Caco-2 (cell line): ENCODE data around the gene ARHGEF10L. TPM values are rescaled to one million over a fixed set of nuclear protein-coding genes. Genes with fewer than 3 reads are reported as not detected.

Experiments
- BruUV-seq: library from RNA; stranded (reverse); fragments of 400-500 nt; replicated peaks from 2 replicates; lab custom pipeline; 2021; lab: Mats Ljungman, UMichigan
- CTCF ChIA-PET: fragments of 300-600 bp; sonication (Branson Sonifier 250); formaldehyde crosslinking; loops from one replicate; lab custom pipeline; 2022; ENCODE audit warnings: antibody characterized with exemption; lab: Charles Lee
- POLR2A ChIA-PET: fragments of 300-600 bp; sonication (Branson Sonifier 250); formaldehyde crosslinking; loops from one replicate; lab custom pipeline; 2022; ENCODE audit warnings: antibody characterized with exemption; lab: Charles Lee
- DNase-seq, 2 experiments: peaks; one replicate each; pipeline versions ENCODE4 v3.0.0 to v3.0.0-alpha.2; 2020 to 2022
- H3K27me3 ChIP-seq: replicated peaks from 2 replicates; pipeline ENCODE4 v1.6.0; 2011; ENCODE audit warnings: low read length; ENCODE audit not compliant: control insufficient read depth, insufficient read depth
- H3K36me3 ChIP-seq: 2 replicates; pipeline ENCODE4 v1.5.1; 2011; ENCODE audit warnings: low read length; ENCODE audit not compliant: control insufficient read depth, insufficient read depth
- H3K4me1 ChIP-seq: fragments of 250-450 bp; sonication (Bioruptor Pico); 2 replicates; pipeline ENCODE4 v1.5.1; 2020; ENCODE audit warnings: mild to moderate bottlenecking
- H3K4me3 ChIP-seq: 2 replicates; pipeline ENCODE4 v1.5.1; 2011; ENCODE audit warnings: low read depth, mild to moderate bottlenecking, control low read depth, low read length
- H3K9me3 ChIP-seq: fragments of 250-450 bp; sonication (Bioruptor Pico); 2 replicates; pipeline ENCODE4 v1.5.1; 2020; ENCODE audit warnings: mild to moderate bottlenecking, moderate library complexity
- H3K27ac Mint-ChIP-seq: one replicate; pipeline ENCODE4 v1.8.0; 2022; ENCODE audit warnings: mixed read lengths; ENCODE audit not compliant: unreplicated experiment
- H3K27me3 Mint-ChIP-seq: one replicate; pipeline ENCODE4 v1.8.0; 2022; ENCODE audit warnings: mixed read lengths; ENCODE audit not compliant: insufficient read depth, unreplicated experiment
- H3K36me3 Mint-ChIP-seq: one replicate; pipeline ENCODE4 v1.8.0; 2022; ENCODE audit warnings: mild to moderate bottlenecking, mixed read lengths; ENCODE audit not compliant: insufficient read depth, unreplicated experiment
- H3K4me1 Mint-ChIP-seq: one replicate; pipeline ENCODE4 v1.8.0; 2022; ENCODE audit warnings: low read depth, mixed read lengths; ENCODE audit not compliant: unreplicated experiment
- H3K4me3 Mint-ChIP-seq: one replicate; pipeline ENCODE4 v1.8.0; 2022; ENCODE audit warnings: mild to moderate bottlenecking, moderate library complexity, mixed read lengths; ENCODE audit not compliant: unreplicated experiment
- H3K9me3 Mint-ChIP-seq: one replicate; pipeline ENCODE4 v1.8.0; 2022; ENCODE audit warnings: mixed read lengths; ENCODE audit not compliant: unreplicated experiment
- intact Hi-C: fragments of 100-400 bp; cut with micrococcal nuclease; formaldehyde crosslinking; loops from one replicate; pipeline ENCODE4 v1.10.0; 2022; ENCODE audit not compliant: unreplicated experiment
- total RNA-seq: library from RNA; stranded (reverse); gene quantifications from 2 replicates; pipeline ENCODE4 v1.2.3, GENCODE V29; 2022
- TF ChIP-seq, protein P1 (sequence below), 2 experiments: fragments of 200-600 bp in 1 of 2; IDR thresholded peaks; 1 replicate in 1 of 2; 2 replicates in 1 of 2; pipeline versions ENCODE4 v1.5.1 to v1.8.0; 2011 to 2022; ENCODE audit warnings: antibody characterized with exemption in 1 of 2, control low read depth in 1 of 2, inconsistent platforms in 1 of 2, low read depth in 1 of 2, low read length in 1 of 2, mild to moderate bottlenecking in 1 of 2, moderate library complexity in 1 of 2; ENCODE audit not compliant: insufficient read depth in 1 of 2, severe bottlenecking in 1 of 2, unreplicated experiment in 1 of 2

ARHGEF10L gene
- total RNA-seq, 1 experiment from 2014 or later, result 31.3 TPM

DNA sequence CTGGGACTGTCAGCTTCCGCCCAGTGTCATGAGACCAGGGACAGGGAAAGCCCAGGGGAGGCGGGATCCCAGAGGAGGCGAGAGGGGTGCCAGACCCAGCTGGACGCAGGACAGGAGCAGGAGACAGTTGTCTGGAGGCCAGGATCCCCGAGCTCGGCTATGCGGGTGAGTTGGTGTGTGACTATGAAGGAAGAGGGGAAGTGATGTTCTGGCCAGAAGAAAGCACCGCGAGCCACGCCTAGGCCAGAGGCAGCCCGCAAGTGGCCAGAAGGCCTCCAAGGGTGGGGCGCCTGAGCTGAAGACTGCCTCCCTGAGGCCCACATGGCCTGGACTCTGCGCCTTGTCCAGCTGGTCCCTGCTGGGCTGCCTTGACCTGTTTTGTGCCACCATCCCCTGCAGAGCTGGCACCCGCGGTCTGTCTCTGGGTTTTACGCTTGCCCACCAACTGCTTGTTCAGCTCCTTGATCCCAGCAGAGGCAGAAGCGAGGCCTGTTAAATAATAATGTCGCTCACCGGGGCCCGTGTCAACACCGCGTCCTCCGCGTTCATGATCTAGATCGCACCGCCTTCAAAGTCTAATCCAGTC is 130.5 kb downstream of the ARHGEF10L start:
- H3K36me3 Mint-ChIP-seq, result peaks cover 15% of the 10 kb centered on the region

DNA sequence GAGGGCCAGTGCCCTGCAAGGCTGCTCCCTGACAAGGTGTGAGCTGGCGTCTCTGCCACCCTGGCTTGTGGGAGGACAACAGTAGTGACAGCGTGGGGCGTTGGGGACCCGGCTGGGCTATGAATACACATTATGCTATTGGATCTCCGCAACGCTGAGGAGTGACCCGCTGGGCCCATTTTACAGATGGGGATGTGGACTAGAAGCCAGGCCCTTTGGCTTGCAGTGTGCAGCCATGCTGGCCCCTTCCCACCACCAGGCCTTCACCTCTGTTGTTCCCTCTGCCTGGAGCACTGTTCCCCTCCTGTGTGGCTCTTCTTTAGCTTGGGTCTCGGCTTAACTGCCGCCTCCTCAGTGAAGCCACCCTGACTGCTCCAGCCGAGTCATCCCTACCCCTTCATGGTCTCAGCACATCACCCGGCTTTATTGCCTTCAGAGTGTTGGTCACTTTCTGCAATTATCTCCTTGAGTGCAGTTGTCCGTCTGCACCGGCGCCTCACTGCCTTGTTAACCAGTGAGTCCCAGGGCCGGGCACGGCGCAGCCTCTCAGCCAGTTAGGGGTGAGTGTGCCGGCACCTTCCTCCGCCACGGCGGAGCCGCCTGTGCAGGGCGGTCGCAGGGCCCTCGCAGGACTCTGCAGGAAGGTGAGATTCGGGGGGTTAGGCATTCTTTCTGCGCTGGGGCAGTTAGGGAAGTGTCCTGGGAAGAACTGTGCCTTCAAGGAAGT is 131.3 kb downstream of the ARHGEF10L start:
- ChIA-PET CTCF (no interaction called here), POLR2A (no interaction called here)
- no peak for DNase-seq
- Histone ChIP-seq H3K4me1 (no peaks in the 10 kb centered on the region), H3K4me3 (no peak overlapping the region), H3K9me3 (no peaks in the 10 kb centered on the region), H3K36me3 (no peaks in the 10 kb centered on the region), H3K27me3 (no peaks in the 10 kb centered on the region)
- no peak overlapping the region for H3K27ac Mint-ChIP-seq
- BruUV-seq, result no TSS peak
- H3K9me3 Mint-ChIP-seq, result no peaks in the 10 kb centered on the region
- intact Hi-C loops, result no loop called here
- H3K27me3 Mint-ChIP-seq, result no peaks in the 10 kb centered on the region
- no peak overlapping the region for H3K4me3 Mint-ChIP-seq
- H3K4me1 Mint-ChIP-seq, result no peaks in the 10 kb centered on the region
- peaks cover 11% of the 10 kb centered on the region for H3K36me3 Mint-ChIP-seq
- TF ChIP-seq, protein P1, sequence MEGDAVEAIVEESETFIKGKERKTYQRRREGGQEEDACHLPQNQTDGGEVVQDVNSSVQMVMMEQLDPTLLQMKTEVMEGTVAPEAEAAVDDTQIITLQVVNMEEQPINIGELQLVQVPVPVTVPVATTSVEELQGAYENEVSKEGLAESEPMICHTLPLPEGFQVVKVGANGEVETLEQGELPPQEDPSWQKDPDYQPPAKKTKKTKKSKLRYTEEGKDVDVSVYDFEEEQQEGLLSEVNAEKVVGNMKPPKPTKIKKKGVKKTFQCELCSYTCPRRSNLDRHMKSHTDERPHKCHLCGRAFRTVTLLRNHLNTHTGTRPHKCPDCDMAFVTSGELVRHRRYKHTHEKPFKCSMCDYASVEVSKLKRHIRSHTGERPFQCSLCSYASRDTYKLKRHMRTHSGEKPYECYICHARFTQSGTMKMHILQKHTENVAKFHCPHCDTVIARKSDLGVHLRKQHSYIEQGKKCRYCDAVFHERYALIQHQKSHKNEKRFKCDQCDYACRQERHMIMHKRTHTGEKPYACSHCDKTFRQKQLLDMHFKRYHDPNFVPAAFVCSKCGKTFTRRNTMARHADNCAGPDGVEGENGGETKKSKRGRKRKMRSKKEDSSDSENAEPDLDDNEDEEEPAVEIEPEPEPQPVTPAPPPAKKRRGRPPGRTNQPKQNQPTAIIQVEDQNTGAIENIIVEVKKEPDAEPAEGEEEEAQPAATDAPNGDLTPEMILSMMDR (IDR thresholded peaks at IDR 0.05; ENCODE audit: insufficient read depth in 1 of 2, low read depth in 1 of 2, low read length in 1 of 2, severe bottlenecking in 1 of 2, unreplicated experiment in 1 of 2), result no peak

More for the DNA sequence above, 130.5 kb downstream of the ARHGEF10L start:
- Mint-ChIP-seq H3K27ac (no peak overlapping the region), H3K9me3 (no peaks in the 10 kb centered on the region), H3K27me3 (no peaks in the 10 kb centered on the region), H3K4me3 (no peak overlapping the region), H3K4me1 (no peaks in the 10 kb centered on the region)
- Histone ChIP-seq H3K36me3 (no peaks in the 10 kb centered on the region), H3K4me1 (no peaks in the 10 kb centered on the region), H3K4me3 (no peak overlapping the region), H3K27me3 (no peaks in the 10 kb centered on the region), H3K9me3 (no peaks in the 10 kb centered on the region)
- TF ChIP-seq, protein P1 (IDR thresholded peaks at IDR 0.05; ENCODE audit: insufficient read depth in 1 of 2, low read depth in 1 of 2, low read length in 1 of 2, severe bottlenecking in 1 of 2, unreplicated experiment in 1 of 2), result no peak
- intact Hi-C loops, result no loop called here
- no peak for DNase-seq
- ChIA-PET POLR2A (no interaction called here), CTCF (interaction anchor here (1.2 kb wide), 1 partner anchor 9 kb away, joined by 3 read pairs; no protein-coding TSS in a partner anchor)
- no TSS peak for BruUV-seq

DNA sequence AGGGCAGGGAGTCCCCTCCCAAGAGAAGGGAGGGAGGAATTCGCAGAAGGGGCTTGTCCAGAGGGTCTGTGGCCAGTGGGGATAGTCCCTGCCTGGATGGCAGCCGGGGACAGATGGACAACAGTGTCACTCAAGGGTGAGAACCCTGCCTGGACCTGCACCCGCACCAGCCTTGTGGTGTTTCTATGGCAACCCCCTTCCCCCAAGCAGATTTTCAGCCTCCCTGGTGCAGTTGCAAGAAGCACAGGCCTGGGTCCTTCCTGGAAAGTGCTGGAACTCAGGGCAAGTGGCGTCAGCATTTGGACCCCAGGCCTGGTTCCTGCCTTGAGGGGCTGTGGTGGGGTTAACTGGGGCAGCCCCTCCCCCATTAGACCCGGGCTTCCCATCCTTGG is 131.8 kb downstream of the ARHGEF10L start:
- no peaks in the 10 kb centered on the region for H3K36me3 ChIP-seq
- TF ChIP-seq, protein P1 (IDR thresholded peaks at IDR 0.05; ENCODE audit: insufficient read depth in 1 of 2, low read depth in 1 of 2, low read length in 1 of 2, severe bottlenecking in 1 of 2, unreplicated experiment in 1 of 2), result no peak
- H3K4me3 ChIP-seq, result no peak overlapping the region
- POLR2A ChIA-PET, result no interaction called here
- DNase-seq, result no peak
- Mint-ChIP-seq H3K9me3 (no peaks in the 10 kb centered on the region), H3K27me3 (no peaks in the 10 kb centered on the region), H3K4me3 (no peak overlapping the region), H3K27ac (no peak overlapping the region), H3K36me3 (peaks cover 11% of the 10 kb centered on the region), H3K4me1 (no peaks in the 10 kb centered on the region)
- H3K9me3 ChIP-seq, result no peaks in the 10 kb centered on the region
- no peaks in the 10 kb centered on the region for H3K27me3 ChIP-seq
- intact Hi-C loops, result no loop called here
- no TSS peak for BruUV-seq
- CTCF ChIA-PET, result no interaction called here
- no peaks in the 10 kb centered on the region for H3K4me1 ChIP-seq
